Measurements from ENCODE around the gene WDR33.

GRCh38 chr2:127680706-127681287 is 130.2 kb downstream of the WDR33 start:
- TF ChIP-seq GATA2 (IDR thresholded peaks at IDR 0.05; ENCODE audit: low read depth, low read length) (no peak), GATA3 (IDR thresholded peaks at IDR 0.05; ENCODE audit: low read depth, low read length) (no peak)

All from SH-SY5Y (cell line).